Endodermal cell (in vitro differentiated cells): ENCODE measurements around the gene CEP76. TPM values are rescaled to one million over a fixed set of nuclear protein-coding genes. Genes with fewer than 3 reads are reported as not detected.

Source experiments
- DNase-seq: peaks from one replicate; pipeline ENCODE4 v3.0.0-alpha.2; 2017
- H3K27ac ChIP-seq: 2 replicates; pipeline ENCODE4 v1.5.1; 2013; ENCODE audit warnings: mild to moderate bottlenecking, low read depth, low read length, moderate library complexity
- H3K27me3 ChIP-seq: 2 replicates; pipeline ENCODE4 v1.6.1; 2013; ENCODE audit warnings: mild to moderate bottlenecking, low read length, moderate library complexity; ENCODE audit not compliant: insufficient read depth, control insufficient read depth, poor library complexity, severe bottlenecking
- H3K36me3 ChIP-seq: 2 replicates; pipeline ENCODE4 v1.7.0; 2013; ENCODE audit warnings: mild to moderate bottlenecking, low read length, moderate library complexity; ENCODE audit not compliant: control insufficient read depth, insufficient read depth
- H3K4me1 ChIP-seq: one replicate; pipeline ENCODE4 v1.7.0; 2013; ENCODE audit warnings: low read length; ENCODE audit not compliant: control insufficient read depth, insufficient read depth
- H3K4me3 ChIP-seq: 2 replicates; pipeline ENCODE4 v1.5.1; 2013; ENCODE audit warnings: mild to moderate bottlenecking, low read length, moderate library complexity
- H3K9ac ChIP-seq: 2 replicates; pipeline ENCODE4 v1.6.1; 2013; ENCODE audit warnings: mild to moderate bottlenecking, low read length, moderate library complexity; ENCODE audit not compliant: poor library complexity, severe bottlenecking; ENCODE audit errors: extremely low read depth
- H3K9me3 ChIP-seq: 2 replicates; pipeline ENCODE4 v1.6.1; 2013; ENCODE audit warnings: mild to moderate bottlenecking, low read length, moderate library complexity; ENCODE audit not compliant: control insufficient read depth
- H3K27ac Mint-ChIP-seq: 2 replicates; pipeline ENCODE4 v1.8.0; 2020; ENCODE audit warnings: mixed read lengths
- H3K27me3 Mint-ChIP-seq: 2 replicates; pipeline ENCODE4 v1.8.0; 2021; ENCODE audit warnings: mild to moderate bottlenecking, mixed read lengths; ENCODE audit not compliant: insufficient read depth
- H3K36me3 Mint-ChIP-seq: 2 replicates; pipeline ENCODE4 v1.8.0; 2020; ENCODE audit warnings: low read depth, mixed read lengths
- H3K4me1 Mint-ChIP-seq: 2 replicates; pipeline ENCODE4 v1.8.0; 2020; ENCODE audit warnings: mixed read lengths
- H3K4me3 Mint-ChIP-seq: 2 replicates; pipeline ENCODE4 v1.8.0; 2020; ENCODE audit warnings: mild to moderate bottlenecking, moderate library complexity, mixed read lengths
- H3K9me3 Mint-ChIP-seq: 2 replicates; pipeline ENCODE4 v1.8.0; 2020; ENCODE audit warnings: mild to moderate bottlenecking, mixed read lengths
- CTCF ChIP-seq: fragments of 200-600 bp; sonication (generic); conservative IDR thresholded peaks from 2 replicates; pipeline ENCODE4 v1.5.0; 2021; ENCODE audit warnings: antibody characterized with exemption, mild to moderate bottlenecking
- WGBS, 2 experiments: methylation state at CpG; one replicate each; pipeline versions ENCODE4 v1.1.5 to v1.1.7; 2013; ENCODE audit warnings: missing lambda C conversion rate in 2 of 2, mixed read lengths in 1 of 2; ENCODE audit not compliant: insufficient coverage in 1 of 2, insufficient read length in 1 of 2; 5-methylcytosine and 5-hydroxymethylcytosine counted together
- total RNA-seq, 2 donors: library from RNA; stranded (reverse); fragmentation: NEBNext Ultra II Directional in 1 of 2; extraction: Animal tissue kit (Norgen Biotek cat#: 25700) in 1 of 2; gene quantifications; 2 replicates in 1 of 2; 3 replicates in 1 of 2; pipeline ENCODE4 v1.2.1, GENCODE V29; 2021

CEP76 gene
- total RNA-seq, 2 donors from 2014 or later = 17.8 to 19.2 TPM

DNA sequence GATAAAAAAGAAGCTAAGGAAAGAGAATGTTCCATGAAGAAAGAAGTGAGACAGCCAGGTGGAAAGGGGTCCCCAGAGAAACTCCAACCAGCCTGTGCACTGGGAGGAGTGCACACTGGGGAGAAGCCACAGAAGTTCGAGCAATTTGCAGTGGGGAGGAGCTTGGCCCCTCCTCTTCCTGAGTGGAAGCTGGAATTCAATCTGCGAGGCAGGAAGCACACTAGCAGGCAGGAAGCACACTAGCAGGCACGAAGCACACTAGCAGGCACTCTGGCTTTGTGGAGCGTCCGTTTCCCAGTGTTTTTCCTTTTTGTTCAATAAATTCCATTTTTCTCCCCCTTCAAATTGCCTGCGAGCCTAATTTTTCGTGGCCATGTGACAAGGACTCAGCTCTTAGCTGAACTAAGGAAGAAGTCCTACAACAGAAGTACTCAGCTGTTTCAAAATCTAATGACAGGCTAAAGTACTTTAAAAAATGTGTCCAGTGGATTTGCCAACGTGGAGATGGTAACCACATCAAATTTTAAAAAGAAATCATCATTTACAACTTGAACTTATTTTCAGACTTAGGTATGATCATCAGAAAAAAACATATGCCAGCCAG is 23.2 kb downstream of the CEP76 start:
- no peaks in the 10 kb centered on the region for H3K4me1 Mint-ChIP-seq
- no peak overlapping the region for H3K4me3 ChIP-seq
- 88 to 90% methylated on average over 7 to 8 of the region's 8 CpGs for WGBS, 2 experiments
- H3K27ac ChIP-seq = no peak overlapping the region
- no peak overlapping the region for H3K4me3 Mint-ChIP-seq
- H3K9me3 ChIP-seq = no peaks in the 10 kb centered on the region
- H3K9ac ChIP-seq = no peak overlapping the region
- no peak for TF ChIP-seq CTCF
- H3K4me1 ChIP-seq = no peaks in the 10 kb centered on the region
- peak overlapping the region; percentile 79 for H3K27ac Mint-ChIP-seq
- no peaks in the 10 kb centered on the region for H3K27me3 Mint-ChIP-seq
- no peaks in the 10 kb centered on the region for H3K27me3 ChIP-seq
- peaks cover 42% of the 10 kb centered on the region for H3K36me3 ChIP-seq
- H3K9me3 Mint-ChIP-seq = no peaks in the 10 kb centered on the region
- peaks cover 36% of the 10 kb centered on the region for H3K36me3 Mint-ChIP-seq
- DNase-seq = no peak

DNA sequence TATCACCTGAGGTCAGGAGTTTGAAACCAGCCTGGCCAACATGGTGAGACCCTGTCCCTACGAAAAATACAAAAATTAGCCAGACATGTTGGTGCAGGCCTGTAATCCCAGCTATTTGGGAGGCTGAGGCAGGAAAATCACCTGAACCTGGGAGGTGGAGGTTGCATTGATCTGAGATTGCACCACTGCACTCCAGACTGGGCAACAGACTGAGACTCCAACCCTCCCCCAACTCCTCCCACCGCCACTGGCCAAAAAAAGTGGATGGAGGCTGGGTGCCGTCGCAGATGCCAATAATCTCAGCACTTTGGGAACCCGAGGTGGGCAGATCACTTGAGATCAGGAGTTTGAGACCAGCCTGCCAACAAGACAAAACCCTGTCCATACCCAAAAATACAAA is 34.5 kb downstream of the CEP76 start:
- WGBS, 2 experiments = 92 to 94% methylated on average over 2 to 5 of the region's 5 CpGs
- no peak overlapping the region for H3K27ac Mint-ChIP-seq
- DNase-seq = no peak
- no peak overlapping the region for H3K4me3 Mint-ChIP-seq
- Histone ChIP-seq H3K9me3 (no peaks in the 10 kb centered on the region), H3K36me3 (peaks cover 13% of the 10 kb centered on the region), H3K27me3 (no peaks in the 10 kb centered on the region), H3K4me1 (no peaks in the 10 kb centered on the region), H3K27ac (no peak overlapping the region), H3K9ac (no peak overlapping the region), H3K4me3 (no peak overlapping the region)
- no peak for TF ChIP-seq CTCF
- no peaks in the 10 kb centered on the region for H3K9me3 Mint-ChIP-seq
- H3K36me3 Mint-ChIP-seq = peaks cover 16% of the 10 kb centered on the region
- H3K27me3 Mint-ChIP-seq = no peaks in the 10 kb centered on the region
- H3K4me1 Mint-ChIP-seq = no peaks in the 10 kb centered on the region

GRCh38 chr18:12659904-12660605 is 42.5 kb downstream of the CEP76 start:
- Histone ChIP-seq H3K27ac (no peak overlapping the region), H3K4me1 (no peaks in the 10 kb centered on the region), H3K4me3 (no peak overlapping the region), H3K36me3 (no peaks in the 10 kb centered on the region), H3K9ac (no peak overlapping the region), H3K9me3 (no peaks in the 10 kb centered on the region), H3K27me3 (peaks cover 18% of the 10 kb centered on the region)
- WGBS, 2 experiments = 86 to 88% methylated on average over 8 to 9 of the region's 9 CpGs
- no peak overlapping the region for H3K27ac Mint-ChIP-seq
- peak; percentile 71 for DNase-seq
- H3K4me3 Mint-ChIP-seq = no peak overlapping the region
- H3K4me1 Mint-ChIP-seq = peaks cover 11% of the 10 kb centered on the region
- H3K27me3 Mint-ChIP-seq = peaks cover 12% of the 10 kb centered on the region
- peak; percentile 95 for TF ChIP-seq CTCF
- H3K9me3 Mint-ChIP-seq = no peaks in the 10 kb centered on the region
- H3K36me3 Mint-ChIP-seq = peaks cover 4% of the 10 kb centered on the region
